SK-N-SH treated with all-trans-retinoic acid at 6 μM for 48 hours (cell line): ENCODE results near the gene AIRE.

Experiments used
- CREB5 ChIP-seq: fragments of 250-450 bp; sonication (Bioruptor Pico); IDR thresholded peaks from 2 replicates; pipeline ENCODE4 v1.5.1; 2020; ENCODE audit warnings: low read depth, mild to moderate bottlenecking, moderate library complexity
- RARB ChIP-seq: fragments of 250-450 bp; sonication (Bioruptor Pico); IDR thresholded peaks from 2 replicates; pipeline ENCODE4 v1.8.0; 2021; ENCODE audit warnings: mild to moderate bottlenecking, moderate library complexity
- TF ChIP-seq, protein P1 (sequence below): fragments of 250-450 bp; sonication (Bioruptor Pico); IDR thresholded peaks from 2 replicates; pipeline ENCODE4 v1.8.0; 2020; ENCODE audit warnings: mild to moderate bottlenecking, moderate library complexity, borderline replicate concordance

DNA sequence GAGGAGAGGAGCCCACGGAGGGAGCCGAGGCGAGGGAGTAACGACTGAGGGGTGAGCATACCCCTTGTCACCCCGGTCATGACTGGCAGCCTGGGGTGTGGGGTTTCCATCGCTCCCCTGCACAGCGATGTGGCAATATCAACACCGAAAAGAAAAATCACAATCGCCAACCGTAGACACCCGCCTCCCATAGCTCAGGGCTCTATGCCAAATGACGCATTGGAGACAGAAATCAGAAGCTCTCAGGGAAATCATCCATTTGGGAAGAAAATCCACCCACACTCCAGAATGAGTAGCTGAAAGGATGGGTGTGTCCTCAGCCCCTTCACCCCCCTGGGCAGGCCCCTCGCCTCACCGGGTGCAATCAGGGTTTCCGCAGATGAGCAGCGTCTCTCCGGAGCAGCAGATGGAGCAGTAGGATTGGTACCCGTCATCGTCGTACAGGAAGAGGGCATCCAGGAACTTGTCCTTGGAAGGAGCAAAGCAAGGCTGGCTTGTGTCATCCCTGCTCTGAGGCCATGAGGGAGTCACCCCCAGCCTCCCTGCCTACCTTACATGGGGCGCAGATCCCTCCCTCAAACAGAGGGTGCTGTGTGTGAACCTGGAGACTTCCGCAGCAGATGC is 26.5 kb upstream of the AIRE start:
- TF ChIP-seq, protein P1, sequence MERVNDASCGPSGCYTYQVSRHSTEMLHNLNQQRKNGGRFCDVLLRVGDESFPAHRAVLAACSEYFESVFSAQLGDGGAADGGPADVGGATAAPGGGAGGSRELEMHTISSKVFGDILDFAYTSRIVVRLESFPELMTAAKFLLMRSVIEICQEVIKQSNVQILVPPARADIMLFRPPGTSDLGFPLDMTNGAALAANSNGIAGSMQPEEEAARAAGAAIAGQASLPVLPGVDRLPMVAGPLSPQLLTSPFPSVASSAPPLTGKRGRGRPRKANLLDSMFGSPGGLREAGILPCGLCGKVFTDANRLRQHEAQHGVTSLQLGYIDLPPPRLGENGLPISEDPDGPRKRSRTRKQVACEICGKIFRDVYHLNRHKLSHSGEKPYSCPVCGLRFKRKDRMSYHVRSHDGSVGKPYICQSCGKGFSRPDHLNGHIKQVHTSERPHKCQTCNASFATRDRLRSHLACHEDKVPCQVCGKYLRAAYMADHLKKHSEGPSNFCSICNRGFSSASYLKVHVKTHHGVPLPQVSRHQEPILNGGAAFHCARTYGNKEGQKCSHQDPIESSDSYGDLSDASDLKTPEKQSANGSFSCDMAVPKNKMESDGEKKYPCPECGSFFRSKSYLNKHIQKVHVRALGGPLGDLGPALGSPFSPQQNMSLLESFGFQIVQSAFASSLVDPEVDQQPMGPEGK (CRISPR knock-in tag) = no peak
- TF ChIP-seq RARB (CRISPR knock-in tag) = no peak
- no peak for TF ChIP-seq CREB5 (CRISPR knock-in tag)
